DND-41 (cell line): ENCODE measurements around the gene ATP13A3.

Source experiments
- ATAC-seq: fragments of 200-7000 bp; cut with Tn5 transposase; 3 replicates; pipeline ENCODE4 v1.9.1; 2021; ENCODE audit warnings: low read depth; ENCODE audit not compliant: insufficient read depth
- DNase-seq: peaks from one replicate; pipeline ENCODE4 v3.0.0-alpha.2; 2020
- H2AFZ ChIP-seq: 2 replicates; pipeline ENCODE4 v1.6.0; 2012; ENCODE audit warnings: low read depth, low read length
- H3K27ac ChIP-seq: 2 replicates; pipeline ENCODE4 v1.5.1; 2012; ENCODE audit warnings: low read length, inconsistent platforms
- H3K27me3 ChIP-seq: fragments of 200-600 bp; sonication (generic); 2 replicates; pipeline ENCODE4 v1.6.0; 2012; ENCODE audit warnings: low read length, mild to moderate bottlenecking, inconsistent platforms; ENCODE audit not compliant: insufficient read depth, poor library complexity
- H3K36me3 ChIP-seq: 2 replicates; pipeline ENCODE4 v1.5.1; 2012; ENCODE audit warnings: low read length, inconsistent platforms; ENCODE audit not compliant: insufficient read depth
- H3K4me1 ChIP-seq: 2 replicates; pipeline ENCODE4 v1.5.1; 2012; ENCODE audit warnings: mild to moderate bottlenecking, low read length; ENCODE audit not compliant: insufficient read depth
- H3K4me2 ChIP-seq: 2 replicates; pipeline ENCODE4 v1.6.0; 2012; ENCODE audit warnings: mild to moderate bottlenecking, moderate library complexity, low read length, inconsistent platforms; ENCODE audit not compliant: insufficient read depth
- H3K4me3 ChIP-seq, 2 experiments: fragments of 200-600 bp in 1 of 2; shearing (Covaris generic) in 1 of 2; 2 replicates each; pipeline ENCODE4 v1.5.1; 2012 to 2016; ENCODE audit warnings: inconsistent platforms in 2 of 2, low read length in 2 of 2, mild to moderate bottlenecking in 2 of 2, low read depth in 1 of 2, moderate library complexity in 1 of 2
- H3K79me2 ChIP-seq: 2 replicates; pipeline ENCODE4 v1.6.0; 2012; ENCODE audit warnings: low read length, inconsistent platforms; ENCODE audit not compliant: insufficient read depth
- H3K9ac ChIP-seq: 2 replicates; pipeline ENCODE4 v1.6.0; 2012; ENCODE audit warnings: low read depth, mild to moderate bottlenecking, inconsistent platforms, low read length, moderate library complexity
- H3K9me3 ChIP-seq: 2 replicates; pipeline ENCODE4 v1.5.1; 2012; ENCODE audit warnings: low read length, moderate library complexity, mild to moderate bottlenecking, inconsistent platforms; ENCODE audit not compliant: insufficient read depth, severe bottlenecking
- H4K20me1 ChIP-seq: 2 replicates; pipeline ENCODE4 v1.6.0; 2012; ENCODE audit warnings: low read length; ENCODE audit not compliant: insufficient read depth
- EZH2 ChIP-seq: IDR thresholded peaks from 3 replicates; pipeline ENCODE4 v1.6.1; 2012; ENCODE audit warnings: borderline replicate concordance, low read depth, mild to moderate bottlenecking, moderate library complexity, low read length, inconsistent platforms; ENCODE audit not compliant: severe bottlenecking
- TF ChIP-seq, protein P1 (sequence below): IDR thresholded peaks from 2 replicates; pipeline ENCODE4 v1.5.1; 2012; ENCODE audit warnings: borderline replicate concordance, low read length, moderate library complexity, mild to moderate bottlenecking; ENCODE audit not compliant: poor library complexity, severe bottlenecking; ENCODE audit errors: extremely low read depth

ATP13A3 gene

DNA sequence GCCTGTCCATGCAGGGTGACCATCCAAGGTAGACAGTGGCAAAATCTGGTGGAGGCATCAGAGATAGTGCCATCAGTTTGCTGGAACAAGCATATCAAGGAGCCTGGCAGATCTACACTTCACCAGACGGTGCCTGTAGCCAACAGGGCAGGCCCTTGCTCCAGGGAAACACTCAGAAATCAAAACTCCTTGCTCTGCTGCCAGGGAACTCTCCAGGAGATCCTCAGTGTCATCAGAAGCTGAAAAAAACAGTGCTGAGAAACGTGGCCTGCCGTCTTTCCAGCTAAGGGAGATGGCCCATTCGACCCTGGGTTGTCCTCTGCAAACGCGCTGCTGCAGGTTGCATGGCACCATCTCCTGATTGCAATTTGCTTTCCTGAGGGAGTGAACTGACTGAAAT, 30.5 kb upstream of the ATP13A3 start:
- Histone ChIP-seq H3K4me3 (no peak overlapping the region), H3K36me3 (no peaks in the 10 kb centered on the region), H3K9me3 (no peaks in the 10 kb centered on the region), H3K79me2 (no peaks in the 10 kb centered on the region), H3K4me1 (no peaks in the 10 kb centered on the region), H4K20me1 (no peaks in the 10 kb centered on the region), H3K4me2 (no peak overlapping the region), H2AFZ (no peak overlapping the region), H3K27ac (no peak overlapping the region), H3K9ac (no peak overlapping the region), H3K27me3 (peaks cover 11% of the 10 kb centered on the region)
- ATAC-seq (no peak), DNase-seq (no peak)
- TF ChIP-seq, protein P1, sequence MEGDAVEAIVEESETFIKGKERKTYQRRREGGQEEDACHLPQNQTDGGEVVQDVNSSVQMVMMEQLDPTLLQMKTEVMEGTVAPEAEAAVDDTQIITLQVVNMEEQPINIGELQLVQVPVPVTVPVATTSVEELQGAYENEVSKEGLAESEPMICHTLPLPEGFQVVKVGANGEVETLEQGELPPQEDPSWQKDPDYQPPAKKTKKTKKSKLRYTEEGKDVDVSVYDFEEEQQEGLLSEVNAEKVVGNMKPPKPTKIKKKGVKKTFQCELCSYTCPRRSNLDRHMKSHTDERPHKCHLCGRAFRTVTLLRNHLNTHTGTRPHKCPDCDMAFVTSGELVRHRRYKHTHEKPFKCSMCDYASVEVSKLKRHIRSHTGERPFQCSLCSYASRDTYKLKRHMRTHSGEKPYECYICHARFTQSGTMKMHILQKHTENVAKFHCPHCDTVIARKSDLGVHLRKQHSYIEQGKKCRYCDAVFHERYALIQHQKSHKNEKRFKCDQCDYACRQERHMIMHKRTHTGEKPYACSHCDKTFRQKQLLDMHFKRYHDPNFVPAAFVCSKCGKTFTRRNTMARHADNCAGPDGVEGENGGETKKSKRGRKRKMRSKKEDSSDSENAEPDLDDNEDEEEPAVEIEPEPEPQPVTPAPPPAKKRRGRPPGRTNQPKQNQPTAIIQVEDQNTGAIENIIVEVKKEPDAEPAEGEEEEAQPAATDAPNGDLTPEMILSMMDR, result no peak

DNA sequence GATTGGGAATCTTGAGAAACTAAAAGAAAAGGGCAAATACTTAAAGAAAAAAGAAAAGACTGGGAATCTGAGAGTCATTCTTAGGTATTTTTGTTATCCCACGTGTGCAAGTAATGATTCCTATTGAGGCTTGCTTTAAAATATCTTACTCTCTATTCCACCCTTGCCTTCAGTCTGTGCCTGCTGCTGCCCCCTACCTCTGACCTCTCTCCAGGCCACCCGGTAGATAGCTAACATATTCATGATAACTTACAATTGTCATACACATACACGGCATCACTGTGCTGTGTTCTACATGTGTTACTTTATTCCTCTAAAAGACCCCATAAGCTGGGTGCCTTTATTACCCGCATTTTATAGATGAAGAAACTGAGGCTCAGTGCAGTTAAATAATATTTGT, 27.8 kb upstream of the ATP13A3 start:
- Histone ChIP-seq H3K27me3 (peaks cover 15% of the 10 kb centered on the region), H3K4me1 (no peaks in the 10 kb centered on the region), H3K4me2 (no peak overlapping the region), H3K27ac (no peak overlapping the region), H3K36me3 (no peaks in the 10 kb centered on the region), H3K9ac (no peak overlapping the region), H4K20me1 (no peaks in the 10 kb centered on the region), H3K4me3 (no peak overlapping the region), H3K79me2 (no peaks in the 10 kb centered on the region), H3K9me3 (no peaks in the 10 kb centered on the region), H2AFZ (no peak overlapping the region)
- TF ChIP-seq, protein P1, result no peak
- no peak for TF ChIP-seq EZH2
- ATAC-seq (no peak), DNase-seq (no peak)

DNA sequence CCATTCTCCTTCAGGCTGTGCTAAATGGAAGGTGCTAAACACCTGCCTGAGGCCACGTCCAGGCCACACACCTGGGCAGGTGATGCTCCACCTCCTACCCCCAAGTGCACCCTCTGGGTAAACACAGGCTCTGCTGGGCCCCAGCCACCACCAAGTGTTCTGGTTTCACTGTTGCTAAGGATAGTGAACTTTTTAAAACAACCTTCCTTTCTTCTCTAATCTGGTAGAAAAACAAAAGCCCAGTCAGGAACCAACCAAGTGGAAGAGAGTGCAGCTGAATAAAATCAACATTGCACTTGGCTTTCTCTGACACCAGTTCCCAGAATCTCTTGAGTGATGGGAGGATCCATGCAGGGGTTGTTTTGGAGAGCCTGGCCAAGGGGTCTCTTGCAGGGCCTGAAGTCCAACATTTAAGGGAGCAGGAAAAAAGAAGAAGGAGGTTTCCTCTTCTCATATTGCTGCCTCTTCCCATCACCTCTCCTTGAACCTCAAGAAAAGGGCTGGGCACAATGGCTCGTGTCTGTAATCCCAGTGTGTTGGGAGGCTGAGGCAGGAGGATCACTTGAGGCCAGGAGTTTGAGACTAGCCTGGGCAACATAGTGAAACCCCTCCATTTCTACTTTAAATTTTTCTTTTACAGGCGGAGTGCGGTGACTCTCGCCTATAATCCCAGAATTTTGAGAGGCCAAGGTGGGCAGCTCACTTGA, 26.2 kb upstream of the ATP13A3 start:
- TF ChIP-seq EZH2, result no peak
- TF ChIP-seq, protein P1, result no peak
- no peak for DNase-seq
- no peak overlapping the region for H3K9ac ChIP-seq
- H2AFZ ChIP-seq, result no peak overlapping the region
- H3K4me2 ChIP-seq, result no peak overlapping the region
- no peaks in the 10 kb centered on the region for H4K20me1 ChIP-seq
- no peaks in the 10 kb centered on the region for H3K4me1 ChIP-seq
- H3K9me3 ChIP-seq, result no peaks in the 10 kb centered on the region
- no peaks in the 10 kb centered on the region for H3K36me3 ChIP-seq
- H3K27ac ChIP-seq, result no peak overlapping the region
- no peak overlapping the region for H3K4me3 ChIP-seq
- no peaks in the 10 kb centered on the region for H3K79me2 ChIP-seq
- peaks cover 8% of the 10 kb centered on the region for H3K27me3 ChIP-seq
- no peak for ATAC-seq
